Nephron (organoid): ENCODE measurements around the gene NPAS1.

Source experiments
- H3K27ac Mint-ChIP-seq, 3 experiments: 2 replicates each; pipeline ENCODE4 v1.8.0; 2020; ENCODE audit warnings: mixed read lengths in 3 of 3, mild to moderate bottlenecking in 2 of 3, moderate library complexity in 1 of 3
- H3K27me3 Mint-ChIP-seq: 2 replicates; pipeline ENCODE4 v1.8.0; 2021; ENCODE audit warnings: low read depth, mild to moderate bottlenecking, moderate library complexity, mixed read lengths
- H3K36me3 Mint-ChIP-seq: 2 replicates; pipeline ENCODE4 v1.8.0; 2020; ENCODE audit warnings: low read depth, mixed read lengths
- H3K4me1 Mint-ChIP-seq: 2 replicates; pipeline ENCODE4 v1.8.0; 2020; ENCODE audit warnings: mixed read lengths
- H3K4me3 Mint-ChIP-seq, 3 experiments: 2 replicates each; pipeline ENCODE4 v1.8.0; 2020; ENCODE audit warnings: mild to moderate bottlenecking in 3 of 3, mixed read lengths in 3 of 3, moderate library complexity in 2 of 3
- H3K9me3 Mint-ChIP-seq: 2 replicates; pipeline ENCODE4 v1.8.0; 2020; ENCODE audit warnings: mixed read lengths
- TF ChIP-seq, protein P1 (sequence below), 3 experiments: fragments of 200-600 bp; sonication (generic); IDR thresholded peaks; one replicate each; pipeline ENCODE4 v1.5.0; 2021; ENCODE audit warnings: antibody characterized with exemption in 3 of 3; ENCODE audit not compliant: unreplicated experiment in 3 of 3

NPAS1 gene

DNA sequence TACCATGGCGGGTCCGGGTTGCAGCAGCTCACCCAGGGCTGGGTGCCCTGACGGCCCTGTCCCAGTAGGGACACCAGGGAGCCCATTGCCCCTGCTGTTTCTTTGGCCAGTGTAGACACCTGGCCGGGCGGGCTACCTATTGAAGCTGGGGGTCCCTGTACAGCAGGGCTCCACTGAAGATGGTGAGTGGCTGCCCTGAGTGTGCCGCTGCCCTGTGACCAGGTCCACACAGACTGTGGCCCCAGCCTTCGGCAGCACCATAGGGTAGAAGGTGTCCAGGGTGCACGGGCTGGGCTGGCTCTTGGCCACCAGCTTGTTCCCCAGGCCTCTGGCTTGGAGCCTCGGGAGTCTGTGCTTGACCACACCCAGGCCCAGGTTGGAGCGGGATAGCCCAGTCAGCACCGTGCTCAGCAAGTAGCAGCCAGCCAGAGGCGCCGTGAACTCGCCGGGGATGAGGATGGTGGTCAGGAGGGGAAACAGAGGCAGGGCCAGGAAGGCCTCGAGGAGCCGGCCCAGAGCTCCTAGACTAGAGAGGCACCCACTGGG lies 25.4 kb upstream of the NPAS1 start:
- Mint-ChIP-seq H3K36me3 (peaks cover 38% of the 10 kb centered on the region), H3K4me1 (peaks cover 17% of the 10 kb centered on the region), H3K4me3 (no peak overlapping the region), H3K27me3 (no peaks in the 10 kb centered on the region), H3K27ac (no peak overlapping the region), H3K9me3 (no peaks in the 10 kb centered on the region)
- TF ChIP-seq, protein P1, sequence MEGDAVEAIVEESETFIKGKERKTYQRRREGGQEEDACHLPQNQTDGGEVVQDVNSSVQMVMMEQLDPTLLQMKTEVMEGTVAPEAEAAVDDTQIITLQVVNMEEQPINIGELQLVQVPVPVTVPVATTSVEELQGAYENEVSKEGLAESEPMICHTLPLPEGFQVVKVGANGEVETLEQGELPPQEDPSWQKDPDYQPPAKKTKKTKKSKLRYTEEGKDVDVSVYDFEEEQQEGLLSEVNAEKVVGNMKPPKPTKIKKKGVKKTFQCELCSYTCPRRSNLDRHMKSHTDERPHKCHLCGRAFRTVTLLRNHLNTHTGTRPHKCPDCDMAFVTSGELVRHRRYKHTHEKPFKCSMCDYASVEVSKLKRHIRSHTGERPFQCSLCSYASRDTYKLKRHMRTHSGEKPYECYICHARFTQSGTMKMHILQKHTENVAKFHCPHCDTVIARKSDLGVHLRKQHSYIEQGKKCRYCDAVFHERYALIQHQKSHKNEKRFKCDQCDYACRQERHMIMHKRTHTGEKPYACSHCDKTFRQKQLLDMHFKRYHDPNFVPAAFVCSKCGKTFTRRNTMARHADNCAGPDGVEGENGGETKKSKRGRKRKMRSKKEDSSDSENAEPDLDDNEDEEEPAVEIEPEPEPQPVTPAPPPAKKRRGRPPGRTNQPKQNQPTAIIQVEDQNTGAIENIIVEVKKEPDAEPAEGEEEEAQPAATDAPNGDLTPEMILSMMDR (IDR thresholded peaks at IDR 0.05; ENCODE audit: unreplicated experiment in 3 of 3): no peak

DNA sequence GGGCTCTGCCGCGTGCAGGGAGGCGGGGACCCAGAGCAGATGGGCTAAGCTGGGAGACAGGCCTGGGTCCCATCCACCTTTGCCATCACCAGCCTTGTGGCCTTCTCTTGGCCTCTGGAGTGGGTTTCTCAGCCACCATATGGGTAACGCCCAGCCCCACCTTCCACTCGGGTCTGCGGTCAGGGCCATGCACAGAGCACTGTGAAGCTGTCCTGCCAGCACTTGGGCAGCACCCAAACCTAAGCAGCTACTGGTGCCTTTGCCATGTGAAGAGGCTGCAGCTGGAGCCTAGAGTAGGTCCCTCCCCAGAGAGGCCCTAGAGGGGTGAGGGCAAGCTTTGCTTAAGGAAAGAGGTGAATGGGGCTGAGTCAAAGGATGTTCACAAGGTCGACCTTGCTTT lies 24.1 kb upstream of the NPAS1 start:
- peaks cover 12% of the 10 kb centered on the region for H3K4me1 Mint-ChIP-seq
- H3K27ac Mint-ChIP-seq: no peak overlapping the region
- H3K4me3 Mint-ChIP-seq: no peak overlapping the region
- TF ChIP-seq, protein P1 (IDR thresholded peaks at IDR 0.05; ENCODE audit: unreplicated experiment in 3 of 3): no peak
- H3K9me3 Mint-ChIP-seq: no peaks in the 10 kb centered on the region
- H3K27me3 Mint-ChIP-seq: no peaks in the 10 kb centered on the region
- peaks cover 41% of the 10 kb centered on the region for H3K36me3 Mint-ChIP-seq

DNA sequence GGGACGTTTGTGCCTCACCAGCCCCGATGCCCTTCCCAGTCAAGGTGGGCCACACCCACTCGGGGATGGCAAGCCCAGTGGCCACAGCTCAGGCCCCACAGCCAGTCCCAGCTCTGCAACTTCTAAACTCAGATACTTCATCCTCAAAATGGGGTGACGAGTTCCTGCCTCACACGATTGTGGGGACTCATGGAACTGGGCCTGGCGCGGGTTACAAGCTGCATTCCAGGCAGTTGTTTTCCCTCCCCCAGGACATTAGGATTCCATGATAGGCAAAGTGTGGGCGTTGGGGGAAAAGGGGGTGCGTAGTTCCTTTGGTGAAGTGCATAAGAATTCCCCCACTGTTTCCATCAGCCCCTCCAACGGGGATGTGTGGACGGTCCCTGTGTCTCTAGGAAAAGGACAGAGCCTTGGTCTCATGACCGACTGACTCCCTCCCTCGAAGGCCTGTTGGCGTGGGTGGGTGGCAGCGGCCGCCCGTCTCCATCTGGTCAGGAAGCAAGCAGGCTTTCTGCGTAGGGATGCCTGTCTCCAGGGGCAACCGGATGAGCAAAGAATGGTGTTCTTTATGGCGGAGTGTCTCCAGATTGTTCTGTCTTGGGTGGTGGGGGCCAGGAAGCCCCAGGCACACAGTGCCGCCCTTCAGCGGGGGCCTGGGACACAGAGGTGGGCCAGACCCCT lies 21.1 kb upstream of the NPAS1 start:
- no peaks in the 10 kb centered on the region for H3K9me3 Mint-ChIP-seq

DNA sequence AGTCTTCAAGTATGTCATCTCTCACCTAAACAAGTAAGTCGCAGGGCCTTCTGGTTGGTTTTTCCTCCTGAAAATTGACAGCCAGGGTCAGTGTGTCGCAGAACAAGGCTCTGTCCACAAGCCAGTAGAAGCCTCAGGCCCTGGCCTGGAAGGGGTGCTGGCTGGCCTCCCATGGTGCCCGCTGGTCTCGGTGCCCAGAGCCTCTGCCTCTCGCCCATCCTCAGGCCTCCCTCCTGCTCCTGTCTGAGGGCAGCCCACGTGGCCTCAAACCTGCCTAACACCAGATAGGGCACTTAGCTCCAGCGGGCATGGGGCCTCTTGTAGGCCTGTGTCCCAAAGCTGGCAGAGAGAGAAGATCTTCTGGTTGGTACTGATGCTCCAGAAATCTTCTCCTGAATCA lies 20.3 kb upstream of the NPAS1 start:
- no peak overlapping the region for H3K4me3 Mint-ChIP-seq
- H3K4me1 Mint-ChIP-seq: no peaks in the 10 kb centered on the region
- no peak overlapping the region for H3K27ac Mint-ChIP-seq
- H3K9me3 Mint-ChIP-seq: no peaks in the 10 kb centered on the region
- H3K27me3 Mint-ChIP-seq: no peaks in the 10 kb centered on the region
- peaks cover 37% of the 10 kb centered on the region for H3K36me3 Mint-ChIP-seq
- TF ChIP-seq, protein P1 (IDR thresholded peaks at IDR 0.05; ENCODE audit: unreplicated experiment in 3 of 3): no peak

More for the DNA sequence above, 21.1 kb upstream of the NPAS1 start:
- no peak overlapping the region for H3K4me3 Mint-ChIP-seq
- H3K27ac Mint-ChIP-seq: no peak overlapping the region
- TF ChIP-seq, protein P1 (IDR thresholded peaks at IDR 0.05; ENCODE audit: unreplicated experiment in 3 of 3): no peak
- peaks cover 39% of the 10 kb centered on the region for H3K36me3 Mint-ChIP-seq
- H3K27me3 Mint-ChIP-seq: no peaks in the 10 kb centered on the region
- no peaks in the 10 kb centered on the region for H3K4me1 Mint-ChIP-seq

DNA sequence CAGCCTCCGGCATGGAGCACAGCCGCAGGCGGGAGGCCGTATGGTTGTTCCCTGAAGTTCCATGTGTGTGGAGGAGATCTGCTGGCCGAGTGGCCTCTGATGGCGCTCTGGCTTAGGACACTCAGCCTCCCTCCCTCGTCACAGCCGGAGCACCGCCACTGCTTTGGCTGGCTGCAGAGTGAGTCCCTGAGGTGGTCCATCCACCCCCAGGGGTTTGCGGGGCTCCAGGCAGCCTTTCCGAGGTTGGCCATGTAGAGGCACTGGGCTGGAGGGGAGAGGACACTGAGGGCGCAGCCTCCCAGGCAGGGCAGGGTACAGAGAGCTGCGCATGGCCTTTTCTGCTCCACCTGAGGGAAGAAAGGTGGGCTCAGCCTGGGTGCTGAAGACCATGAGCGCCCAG lies 19.8 kb upstream of the NPAS1 start:
- no peak overlapping the region for H3K27ac Mint-ChIP-seq

More for the DNA sequence above, 19.8 kb upstream of the NPAS1 start:
- H3K4me3 Mint-ChIP-seq: no peak overlapping the region
- TF ChIP-seq, protein P1 (IDR thresholded peaks at IDR 0.05; ENCODE audit: unreplicated experiment in 3 of 3): no peak
- no peaks in the 10 kb centered on the region for H3K4me1 Mint-ChIP-seq
- H3K27me3 Mint-ChIP-seq: no peaks in the 10 kb centered on the region
- no peaks in the 10 kb centered on the region for H3K9me3 Mint-ChIP-seq
- peaks cover 37% of the 10 kb centered on the region for H3K36me3 Mint-ChIP-seq
